Neural progenitor cell (in vitro differentiated cells): ENCODE data around the gene TSPAN4. TPM values are rescaled to one million over a fixed set of nuclear protein-coding genes. Genes with fewer than 3 reads are reported as not detected.
A peak's percentile ranks its signal among the peaks of the same experiment; 100 is the strongest.

ENCODE experiments used
- DNase-seq: peaks from one replicate; pipeline ENCODE4 v3.0.0-alpha.2; 2016; ENCODE audit warnings: low spot score
- H2AFZ ChIP-seq: fragments of 200-600 bp; sonication (generic); replicated peaks from 2 replicates; pipeline ENCODE4 v1.6.1; 2016; ENCODE audit warnings: antibody characterized with exemption
- H3F3A ChIP-seq: fragments of 200-600 bp; sonication (generic); 2 replicates; pipeline ENCODE4 v1.6.1; 2016; ENCODE audit warnings: antibody characterized with exemption, low read depth
- H3K27ac ChIP-seq: fragments of 200-600 bp; sonication (generic); 2 replicates; pipeline ENCODE4 v1.5.1; 2016; ENCODE audit warnings: mild to moderate bottlenecking
- H3K27me3 ChIP-seq: fragments of 200-600 bp; sonication (generic); 2 replicates; pipeline ENCODE4 v1.6.1; 2016; ENCODE audit warnings: mild to moderate bottlenecking, moderate library complexity
- H3K36me3 ChIP-seq: fragments of 200-600 bp; sonication (generic); 2 replicates; pipeline ENCODE4 v1.5.1; 2016
- H3K4me1 ChIP-seq: fragments of 200-600 bp; sonication (generic); 2 replicates; pipeline ENCODE4 v1.6.1; 2016; ENCODE audit warnings: mixed run types
- H3K4me2 ChIP-seq: fragments of 200-600 bp; sonication (generic); 2 replicates; pipeline ENCODE4 v1.6.1; 2016
- H3K4me3 ChIP-seq: fragments of 200-600 bp; sonication (generic); 2 replicates; pipeline ENCODE4 v1.5.1; 2016
- H3K79me2 ChIP-seq: fragments of 200-600 bp; sonication (generic); 2 replicates; pipeline ENCODE4 v1.6.1; 2016; ENCODE audit warnings: low read depth
- H3K9ac ChIP-seq: fragments of 200-600 bp; sonication (generic); 2 replicates; pipeline ENCODE4 v1.6.1; 2016
- H3K9me3 ChIP-seq: fragments of 200-600 bp; sonication (generic); 2 replicates; pipeline ENCODE4 v1.5.1; 2016; ENCODE audit warnings: low read depth
- H4K20me1 ChIP-seq: fragments of 200-600 bp; sonication (generic); 2 replicates; pipeline ENCODE4 v1.6.1; 2016; ENCODE audit warnings: low read depth
- H3K27ac Mint-ChIP-seq: 3 replicates; pipeline ENCODE4 v1.8.0; 2021; ENCODE audit warnings: mixed read lengths
- H3K27me3 Mint-ChIP-seq: 2 replicates; pipeline ENCODE4 v1.8.0; 2022; ENCODE audit warnings: low read depth, mild to moderate bottlenecking, inconsistent platforms, moderate library complexity, mixed read lengths; ENCODE audit not compliant: insufficient read depth
- H3K36me3 Mint-ChIP-seq: 3 replicates; pipeline ENCODE4 v1.8.0; 2021; ENCODE audit warnings: mixed read lengths
- H3K4me1 Mint-ChIP-seq: 3 replicates; pipeline ENCODE4 v1.8.0; 2021; ENCODE audit warnings: mixed read lengths
- H3K4me3 Mint-ChIP-seq: 3 replicates; pipeline ENCODE4 v1.8.0; 2021; ENCODE audit warnings: mild to moderate bottlenecking, moderate library complexity, mixed read lengths
- H3K9me3 Mint-ChIP-seq: 3 replicates; pipeline ENCODE4 v1.8.0; 2020; ENCODE audit warnings: mixed read lengths
- CTCF ChIP-seq: fragments of 200-600 bp; sonication (generic); IDR thresholded peaks from 2 replicates; pipeline ENCODE4 v1.5.1; 2017; ENCODE audit warnings: antibody characterized with exemption, mild to moderate bottlenecking
- EZH2 ChIP-seq: fragments of 200-600 bp; sonication (generic); IDR thresholded peaks from 2 replicates; pipeline ENCODE4 v1.6.1; 2017; ENCODE audit warnings: antibody characterized with exemption, mild to moderate bottlenecking, moderate library complexity
- EZH2phosphoT487 ChIP-seq: fragments of 200-600 bp; sonication (generic); IDR thresholded peaks from 2 replicates; pipeline ENCODE4 v1.6.1; 2017; ENCODE audit warnings: antibody characterized with exemption
- total RNA-seq: library from RNA; depleted of rRNA; stranded (reverse); fragments of >200 nt; gene quantifications from 2 replicates; pipeline ENCODE4 v1.2.3, GENCODE V29; 2015; ENCODE audit warnings: low replicate concordance

The TSPAN4 gene
- total RNA-seq, 1 donor from 2014 or later: 19.6 TPM

GRCh38 chr11:911031-911889, 68.6 kb downstream of the TSPAN4 start:
- H3K27ac Mint-ChIP-seq: peak overlapping the region; percentile 99
- Histone ChIP-seq H3K36me3 (no peaks in the 10 kb centered on the region), H4K20me1 (peaks cover 11% of the 10 kb centered on the region), H3K79me2 (peaks cover 29% of the 10 kb centered on the region), H3K27me3 (no peaks in the 10 kb centered on the region), H3K27ac (peak overlapping the region; percentile 81), H3K9ac (no peak overlapping the region), H3K4me3 (peak overlapping the region; percentile 99), H2AFZ (peak overlapping the region; percentile 64), H3K9me3 (no peaks in the 10 kb centered on the region), H3K4me2 (peak overlapping the region; percentile 90), H3K4me1 (peaks cover 14% of the 10 kb centered on the region), H3F3A (peaks cover 11% of the 10 kb centered on the region)
- peaks cover 18% of the 10 kb centered on the region for H3K4me1 Mint-ChIP-seq
- H3K36me3 Mint-ChIP-seq: peaks cover 4% of the 10 kb centered on the region
- peak overlapping the region; percentile 93 for H3K4me3 Mint-ChIP-seq
- H3K27me3 Mint-ChIP-seq: peaks cover 2% of the 10 kb centered on the region
- H3K9me3 Mint-ChIP-seq: no peaks in the 10 kb centered on the region
- TF ChIP-seq EZH2: no peak
- TF ChIP-seq CTCF: peak; percentile 22
- TF ChIP-seq EZH2phosphoT487: no peak
- peak; percentile 76 for DNase-seq

GRCh38 chr11:911890-912219, 69.2 kb downstream of the TSPAN4 start:
- Histone ChIP-seq H4K20me1 (peaks cover 11% of the 10 kb centered on the region), H3K4me3 (peak overlapping the region; percentile 99), H3K4me1 (peaks cover 14% of the 10 kb centered on the region), H3F3A (peaks cover 11% of the 10 kb centered on the region), H3K9me3 (no peaks in the 10 kb centered on the region), H2AFZ (peak overlapping the region; percentile 64), H3K4me2 (peak overlapping the region; percentile 90), H3K79me2 (peaks cover 25% of the 10 kb centered on the region), H3K27me3 (no peaks in the 10 kb centered on the region), H3K36me3 (no peaks in the 10 kb centered on the region), H3K9ac (no peak overlapping the region), H3K27ac (no peak overlapping the region)
- no peak for DNase-seq
- TF ChIP-seq EZH2phosphoT487 (no peak), CTCF (no peak), EZH2 (no peak)
- Mint-ChIP-seq H3K27ac (peak overlapping the region; percentile 99), H3K4me3 (peak overlapping the region; percentile 93), H3K4me1 (peaks cover 18% of the 10 kb centered on the region), H3K36me3 (peaks cover 2% of the 10 kb centered on the region), H3K9me3 (no peaks in the 10 kb centered on the region), H3K27me3 (peaks cover 2% of the 10 kb centered on the region)

GRCh38 chr11:912266-912665, 69.6 kb downstream of the TSPAN4 start:
- Mint-ChIP-seq H3K4me1 (peaks cover 18% of the 10 kb centered on the region), H3K9me3 (no peaks in the 10 kb centered on the region), H3K27me3 (peaks cover 2% of the 10 kb centered on the region), H3K27ac (no peak overlapping the region), H3K4me3 (peak overlapping the region; percentile 93), H3K36me3 (no peaks in the 10 kb centered on the region)
- no peaks in the 10 kb centered on the region for H3K27me3 ChIP-seq
- TF ChIP-seq EZH2: no peak
- TF ChIP-seq EZH2phosphoT487: no peak
- no peak for TF ChIP-seq CTCF
- H2AFZ ChIP-seq: no peak overlapping the region
- H3K79me2 ChIP-seq: peaks cover 25% of the 10 kb centered on the region
- no peak overlapping the region for H3K4me2 ChIP-seq
- no peaks in the 10 kb centered on the region for H3K9me3 ChIP-seq
- no peak overlapping the region for H3K27ac ChIP-seq
- H3K9ac ChIP-seq: no peak overlapping the region
- no peak overlapping the region for H3K4me3 ChIP-seq
- H3K36me3 ChIP-seq: no peaks in the 10 kb centered on the region
- H3F3A ChIP-seq: peaks cover 11% of the 10 kb centered on the region
- peaks cover 14% of the 10 kb centered on the region for H3K4me1 ChIP-seq
- H4K20me1 ChIP-seq: peaks cover 11% of the 10 kb centered on the region
- DNase-seq: no peak
